CD4-positive, alpha-beta memory T cell (primary cell): Measurements from ENCODE around the gene ZNF493. TPM values are rescaled to one million over a fixed set of nuclear protein-coding genes. Genes with fewer than 3 reads are reported as not detected.

ENCODE experiments used
- CTCF ChIA-PET: fragments of 350-600 bp; sonication (Branson Sonifier 250); formaldehyde crosslinking; loops from one replicate; lab custom pipeline; 2021; ENCODE audit warnings: inconsistent platforms; ENCODE audit not compliant: partially characterized antibody; lab: Charles Lee
- POLR2A ChIA-PET: fragments of 350-600 bp; sonication (Branson Sonifier 250); formaldehyde crosslinking; loops from one replicate; lab custom pipeline; 2021; ENCODE audit not compliant: partially characterized antibody; lab: Charles Lee
- DNase-seq, 5 donors: peaks; one replicate each; pipeline versions ENCODE4 v3.0.0 to v3.0.0-alpha.2; 2020 to 2022; ENCODE audit warnings: mixed read lengths in 1 of 5
- H3K27ac ChIP-seq: one replicate; pipeline ENCODE4 v1.7.0; 2013; ENCODE audit warnings: low read depth, low read length
- H3K27me3 ChIP-seq: 2 replicates; pipeline ENCODE4 v1.7.0; 2013; ENCODE audit warnings: mild to moderate bottlenecking, low read length, moderate library complexity; ENCODE audit not compliant: insufficient read depth
- H3K36me3 ChIP-seq: 2 replicates; pipeline ENCODE4 v1.7.0; 2013; ENCODE audit warnings: mild to moderate bottlenecking, low read length, moderate library complexity; ENCODE audit not compliant: insufficient read depth
- H3K4me1 ChIP-seq: 2 replicates; pipeline ENCODE4 v1.7.0; 2013; ENCODE audit warnings: mild to moderate bottlenecking, low read length, moderate library complexity; ENCODE audit not compliant: insufficient read depth
- H3K4me3 ChIP-seq, 2 donors: one replicate each; pipeline ENCODE4 v1.7.0; 2013; ENCODE audit warnings: low read length in 2 of 2, mild to moderate bottlenecking in 1 of 2
- H3K9me3 ChIP-seq, 2 donors: one replicate each; pipeline ENCODE4 v1.7.0; 2013; ENCODE audit warnings: low read length in 2 of 2, control low read depth in 1 of 2; ENCODE audit not compliant: control insufficient read depth in 1 of 2
- H3K27ac Mint-ChIP-seq, 7 donors: one replicate each; pipeline ENCODE4 v1.8.0; 2020 to 2021; ENCODE audit warnings: mixed read lengths in 7 of 7, mild to moderate bottlenecking in 6 of 7, inconsistent platforms in 3 of 7, moderate library complexity in 3 of 7
- H3K27me3 Mint-ChIP-seq, 2 donors: one replicate each; pipeline ENCODE4 v1.8.0; 2020 to 2021; ENCODE audit warnings: mixed read lengths in 2 of 2
- H3K36me3 Mint-ChIP-seq, 2 donors: one replicate each; pipeline ENCODE4 v1.8.0; 2020 to 2021; ENCODE audit warnings: mixed read lengths in 2 of 2, inconsistent platforms in 1 of 2, mild to moderate bottlenecking in 1 of 2
- H3K4me1 Mint-ChIP-seq, 4 donors: one replicate each; pipeline ENCODE4 v1.8.0; 2020 to 2021; ENCODE audit warnings: mixed read lengths in 4 of 4, mild to moderate bottlenecking in 1 of 4
- H3K4me3 Mint-ChIP-seq, 8 donors: one replicate each; pipeline ENCODE4 v1.8.0; 2020 to 2021; ENCODE audit warnings: mixed read lengths in 8 of 8, mild to moderate bottlenecking in 7 of 8, moderate library complexity in 6 of 8, inconsistent platforms in 3 of 8
- H3K9me3 Mint-ChIP-seq, 8 donors: one replicate each; pipeline ENCODE4 v1.8.0; 2020 to 2021; ENCODE audit warnings: mixed read lengths in 8 of 8, mild to moderate bottlenecking in 5 of 8, inconsistent platforms in 3 of 8, moderate library complexity in 1 of 8
- intact Hi-C: fragments of 100-400 bp; cut with micrococcal nuclease; formaldehyde crosslinking; loops from one replicate; pipeline ENCODE4 v1.15.1; 2023
- polyA plus RNA-seq, 2 donors: library from polyadenylated mRNA; unstranded; fragments of 300-500 nt; fragmentation: Illumina TruSeq; gene quantifications; one replicate each; pipeline ENCODE4 v1.2.3, GENCODE V29; 2021
- total RNA-seq, 2 experiments: library from RNA; stranded (reverse); gene quantifications; one replicate each; pipeline ENCODE4 v1.2.3, GENCODE V29; 2021

The ZNF493 gene
- total and polyA plus RNA-seq, 4 experiments from 2014 or later = 10.7 to 61.7 (median 37.1) TPM

GRCh38 chr19:21460686-21461085, 63.8 kb downstream of the ZNF493 start:
- Mint-ChIP-seq H3K9me3 (peaks cover 2 to 67% (median 37%) of the 10 kb centered on the region in 8 donors), H3K4me1 (peaks cover 0 to 5% (median 2%) of the 10 kb centered on the region in 4 donors), H3K36me3 (peaks cover 9 to 14% of the 10 kb centered on the region in 2 donors), H3K27ac (no peak overlapping the region), H3K4me3 (no peak overlapping the region), H3K27me3 (peaks cover 1 to 5% of the 10 kb centered on the region in 2 donors)
- ChIA-PET CTCF (no interaction called here), POLR2A (no interaction called here)
- intact Hi-C loops = no loop called here
- Histone ChIP-seq H3K27ac (no peak overlapping the region), H3K4me3 (no peak overlapping the region), H3K4me1 (no peaks in the 10 kb centered on the region), H3K27me3 (no peaks in the 10 kb centered on the region), H3K9me3 (no peaks in the 10 kb centered on the region), H3K36me3 (no peaks in the 10 kb centered on the region)
- DNase-seq = no peak

GRCh38 chr19:21462540-21462939, 65.6 kb downstream of the ZNF493 start:
- Mint-ChIP-seq H3K4me1 (peaks cover 0 to 5% (median 2%) of the 10 kb centered on the region in 4 donors), H3K36me3 (peaks cover 9% of the 10 kb centered on the region in 2 donors), H3K4me3 (no peak overlapping the region), H3K27ac (no peak overlapping the region), H3K27me3 (peaks cover 1 to 5% of the 10 kb centered on the region in 2 donors), H3K9me3 (peaks cover 2 to 54% (median 30%) of the 10 kb centered on the region in 8 donors)
- no peaks in the 10 kb centered on the region for H3K4me1 ChIP-seq
- intact Hi-C loops = no loop called here
- ChIA-PET POLR2A (no interaction called here), CTCF (no interaction called here)
- H3K9me3 ChIP-seq = no peaks in the 10 kb centered on the region
- no peak overlapping the region for H3K27ac ChIP-seq
- no peaks in the 10 kb centered on the region for H3K36me3 ChIP-seq
- no peak overlapping the region for H3K4me3 ChIP-seq
- no peak for DNase-seq
- H3K27me3 ChIP-seq = no peaks in the 10 kb centered on the region

GRCh38 chr19:21463449-21464105, 66.6 kb downstream of the ZNF493 start:
- peaks cover 0 to 5% (median 2%) of the 10 kb centered on the region in 4 donors for H3K4me1 Mint-ChIP-seq
- peak overlapping the region in 1 of 7 donors; percentile 64 for H3K27ac Mint-ChIP-seq
- H3K4me3 ChIP-seq = no peak overlapping the region
- no peaks in the 10 kb centered on the region for H3K36me3 ChIP-seq
- H3K27me3 ChIP-seq = no peaks in the 10 kb centered on the region
- peaks cover 1 to 5% of the 10 kb centered on the region in 2 donors for H3K27me3 Mint-ChIP-seq
- CTCF ChIA-PET = interaction anchor here (0.9 kb wide), 1 partner anchor 15 kb away, joined by 3 read pairs; no protein-coding TSS in a partner anchor
- H3K9me3 Mint-ChIP-seq = peaks cover 2 to 48% (median 24%) of the 10 kb centered on the region in 8 donors
- DNase-seq = peak in 3 of 5 donors; percentile 5 to 43 (median 42)
- POLR2A ChIA-PET = interaction anchor here (0.6 to 1.0 kb wide), 3 partner anchors 42 to 134 kb away, joined by 3 to 4 read pairs (median 3); partner anchors contain the start of genes ZNF429 and ZNF708
- H3K4me1 ChIP-seq = no peaks in the 10 kb centered on the region
- H3K4me3 Mint-ChIP-seq = peak overlapping the region; percentile 43 to 86 (median 61)
- H3K9me3 ChIP-seq = no peaks in the 10 kb centered on the region
- intact Hi-C loops = no loop called here
- no peak overlapping the region for H3K27ac ChIP-seq
- peaks cover 5 to 6% of the 10 kb centered on the region in 2 donors for H3K36me3 Mint-ChIP-seq

- Histone ChIP-seq H3K27me3 (no peaks in the 10 kb centered on the region), H3K9me3 (no peaks in the 10 kb centered on the region), H3K36me3 (no peaks in the 10 kb centered on the region), H3K4me1 (no peaks in the 10 kb centered on the region), H3K4me3 (no peak overlapping the region), H3K27ac (no peak overlapping the region)
- Mint-ChIP-seq H3K36me3 (no peaks in the 10 kb centered on the region), H3K9me3 (peaks cover 0 to 27% (median 14%) of the 10 kb centered on the region in 8 donors), H3K4me3 (no peak overlapping the region), H3K4me1 (peaks cover 0 to 5% (median 2%) of the 10 kb centered on the region in 4 donors), H3K27me3 (peaks cover 1 to 5% of the 10 kb centered on the region in 2 donors), H3K27ac (no peak overlapping the region)
- CTCF ChIA-PET = interaction anchor here (0.8 kb wide), 1 partner anchor 17 kb away, joined by 3 read pairs; no protein-coding TSS in a partner anchor
- POLR2A ChIA-PET = no interaction called here
- intact Hi-C loops = loop anchor here (5.0 kb wide), 1 partner anchor 264 kb away; no protein-coding TSS in a partner anchor
- DNase-seq = no peak
Measured at GRCh38 chr19:21466627-21467026, 69.7 kb downstream of the ZNF493 start.

- no peaks in the 10 kb centered on the region for H3K9me3 ChIP-seq
- Mint-ChIP-seq H3K4me1 (peaks cover 0 to 2% (median under 1%) of the 10 kb centered on the region in 4 donors), H3K4me3 (no peak overlapping the region), H3K27me3 (peaks cover 0 to 2% of the 10 kb centered on the region in 2 donors), H3K36me3 (no peaks in the 10 kb centered on the region), H3K27ac (no peak overlapping the region), H3K9me3 (peaks cover 0 to 11% (median 3%) of the 10 kb centered on the region in 8 donors)
- no peak overlapping the region for H3K27ac ChIP-seq
- intact Hi-C loops = loop anchor here (5.0 kb wide), 1 partner anchor 266 kb away; no protein-coding TSS in a partner anchor
- H3K4me1 ChIP-seq = no peaks in the 10 kb centered on the region
- H3K36me3 ChIP-seq = no peaks in the 10 kb centered on the region
- H3K4me3 ChIP-seq = no peak overlapping the region
- ChIA-PET POLR2A (no interaction called here), CTCF (no interaction called here)
- no peak for DNase-seq
- no peaks in the 10 kb centered on the region for H3K27me3 ChIP-seq
Measured at GRCh38 chr19:21468791-21469190, 71.9 kb downstream of the ZNF493 start.

- Mint-ChIP-seq H3K4me1 (peaks cover 1 to 11% (median 5%) of the 10 kb centered on the region in 4 donors), H3K36me3 (no peaks in the 10 kb centered on the region), H3K27ac (no peak overlapping the region), H3K9me3 (peaks cover 0 to 7% (median 0%) of the 10 kb centered on the region in 8 donors), H3K4me3 (no peak overlapping the region), H3K27me3 (peaks cover 0 to 8% of the 10 kb centered on the region in 2 donors)
- CTCF ChIA-PET = interaction anchor here (1.0 kb wide), 1 partner anchor 11 kb away, joined by 3 read pairs; no protein-coding TSS in a partner anchor
- Histone ChIP-seq H3K4me1 (peaks cover 9% of the 10 kb centered on the region), H3K36me3 (no peaks in the 10 kb centered on the region), H3K9me3 (no peaks in the 10 kb centered on the region), H3K4me3 (no peak overlapping the region), H3K27me3 (no peaks in the 10 kb centered on the region), H3K27ac (no peak overlapping the region)
- intact Hi-C loops = no loop called here
- no peak for DNase-seq
- POLR2A ChIA-PET = no interaction called here
Measured at GRCh38 chr19:21472507-21472906, 75.6 kb downstream of the ZNF493 start.

GRCh38 chr19:21474671-21475181, 77.8 kb downstream of the ZNF493 start:
- Histone ChIP-seq H3K9me3 (no peaks in the 10 kb centered on the region), H3K36me3 (no peaks in the 10 kb centered on the region), H3K4me1 (peaks cover 9% of the 10 kb centered on the region), H3K27ac (no peak overlapping the region), H3K4me3 (peak overlapping the region in 1 of 2 donors; percentile 27), H3K27me3 (no peaks in the 10 kb centered on the region)
- DNase-seq = peak; percentile 48 to 75 (median 69)
- ChIA-PET CTCF (interaction anchor here (0.9 to 1.6 kb wide), 2 partner anchors 8 to 10 kb away, joined by 3 to 4 read pairs; no protein-coding TSS in a partner anchor), POLR2A (no interaction called here)
- H3K27ac Mint-ChIP-seq = no peak overlapping the region
- H3K27me3 Mint-ChIP-seq = peaks cover 0 to 8% of the 10 kb centered on the region in 2 donors
- peak overlapping the region; percentile 21 to 75 (median 65) for H3K4me3 Mint-ChIP-seq
- intact Hi-C loops = no loop called here
- peaks cover 1 to 11% (median 5%) of the 10 kb centered on the region in 4 donors for H3K4me1 Mint-ChIP-seq
- no peaks in the 10 kb centered on the region for H3K36me3 Mint-ChIP-seq
- peaks cover 0 to 9% (median 0%) of the 10 kb centered on the region in 8 donors for H3K9me3 Mint-ChIP-seq
